Measurements from ENCODE around the gene SLC22A15. TPM values are rescaled to one million over a fixed set of nuclear protein-coding genes. Genes with fewer than 3 reads are reported as not detected.

SLC22A15 gene
- total RNA-seq, 4 donors from 2014 or later, result 7.2 to 19.9 (median 8.8) TPM

DNA sequence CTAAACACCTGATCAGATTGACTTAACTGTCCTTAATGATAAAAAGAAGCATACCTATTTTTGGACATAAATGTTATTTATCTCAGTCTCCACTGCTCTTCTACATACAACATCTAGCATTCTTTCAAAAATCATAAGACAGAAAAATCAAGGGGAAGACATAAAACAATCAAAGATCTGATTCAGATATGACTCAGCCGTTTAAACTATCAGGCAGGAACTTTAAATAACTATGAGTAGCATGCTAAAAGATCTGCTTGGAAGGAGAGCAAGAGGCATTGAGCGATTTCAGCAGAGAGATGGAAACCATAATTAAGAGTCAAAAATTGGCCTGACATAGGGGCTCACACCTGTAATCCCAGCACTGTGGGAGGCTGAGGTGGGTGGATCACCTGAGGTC, 27.2 kb upstream of the SLC22A15 start:
- WGBS, result 69% methylated on average over 2 of the region's 2 CpGs
- H3K36me3 ChIP-seq, result no peaks in the 10 kb centered on the region
- H3K27me3 ChIP-seq, result no peaks in the 10 kb centered on the region
- DNase-seq (ENCODE audit: low spot score in 2 of 2), result no peak
- H3K9me3 ChIP-seq, result no peaks in the 10 kb centered on the region
- no peak overlapping the region for H3K27ac ChIP-seq
- H3K4me3 ChIP-seq, result no peak overlapping the region
- H3K4me1 ChIP-seq, result no peaks in the 10 kb centered on the region
- no peak for TF ChIP-seq POLR2A (IDR thresholded peaks at IDR 0.05)
- TF ChIP-seq POLR2AphosphoS5 (IDR thresholded peaks at IDR 0.05), result no peak
- no peak for TF ChIP-seq EP300 (IDR thresholded peaks at IDR 0.05)
- TF ChIP-seq, protein P1, sequence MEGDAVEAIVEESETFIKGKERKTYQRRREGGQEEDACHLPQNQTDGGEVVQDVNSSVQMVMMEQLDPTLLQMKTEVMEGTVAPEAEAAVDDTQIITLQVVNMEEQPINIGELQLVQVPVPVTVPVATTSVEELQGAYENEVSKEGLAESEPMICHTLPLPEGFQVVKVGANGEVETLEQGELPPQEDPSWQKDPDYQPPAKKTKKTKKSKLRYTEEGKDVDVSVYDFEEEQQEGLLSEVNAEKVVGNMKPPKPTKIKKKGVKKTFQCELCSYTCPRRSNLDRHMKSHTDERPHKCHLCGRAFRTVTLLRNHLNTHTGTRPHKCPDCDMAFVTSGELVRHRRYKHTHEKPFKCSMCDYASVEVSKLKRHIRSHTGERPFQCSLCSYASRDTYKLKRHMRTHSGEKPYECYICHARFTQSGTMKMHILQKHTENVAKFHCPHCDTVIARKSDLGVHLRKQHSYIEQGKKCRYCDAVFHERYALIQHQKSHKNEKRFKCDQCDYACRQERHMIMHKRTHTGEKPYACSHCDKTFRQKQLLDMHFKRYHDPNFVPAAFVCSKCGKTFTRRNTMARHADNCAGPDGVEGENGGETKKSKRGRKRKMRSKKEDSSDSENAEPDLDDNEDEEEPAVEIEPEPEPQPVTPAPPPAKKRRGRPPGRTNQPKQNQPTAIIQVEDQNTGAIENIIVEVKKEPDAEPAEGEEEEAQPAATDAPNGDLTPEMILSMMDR (IDR thresholded peaks at IDR 0.05), result no peak

- H3K4me1 ChIP-seq, result no peaks in the 10 kb centered on the region
- H3K4me3 ChIP-seq, result no peak overlapping the region
- H3K9me3 ChIP-seq, result no peaks in the 10 kb centered on the region
- no peak overlapping the region for H3K27ac ChIP-seq
- no peaks in the 10 kb centered on the region for H3K36me3 ChIP-seq
- H3K27me3 ChIP-seq, result no peaks in the 10 kb centered on the region
- DNase-seq (ENCODE audit: low spot score in 2 of 2), result no peak
- TF ChIP-seq POLR2A (IDR thresholded peaks at IDR 0.05) (no peak), EP300 (IDR thresholded peaks at IDR 0.05) (no peak), POLR2AphosphoS5 (IDR thresholded peaks at IDR 0.05) (no peak)
- TF ChIP-seq, protein P1 (IDR thresholded peaks at IDR 0.05), result no peak
These were observed 24.8 kb upstream of the SLC22A15 start for GRCh38 chr1:115951560-115951959.

- no peaks in the 10 kb centered on the region for H3K27me3 ChIP-seq
- TF ChIP-seq POLR2AphosphoS5 (IDR thresholded peaks at IDR 0.05) (no peak), EP300 (IDR thresholded peaks at IDR 0.05) (no peak), POLR2A (IDR thresholded peaks at IDR 0.05) (no peak)
- TF ChIP-seq, protein P1 (IDR thresholded peaks at IDR 0.05), result no peak
- DNase-seq (ENCODE audit: low spot score in 2 of 2), result no peak
- WGBS, result 0% methylated on average over 1 of the region's 1 CpG
- H3K4me1 ChIP-seq, result no peaks in the 10 kb centered on the region
- H3K4me3 ChIP-seq, result no peak overlapping the region
- H3K27ac ChIP-seq, result no peak overlapping the region
- no peaks in the 10 kb centered on the region for H3K36me3 ChIP-seq
- no peaks in the 10 kb centered on the region for H3K9me3 ChIP-seq
These were observed 23.8 kb upstream of the SLC22A15 start for GRCh38 chr1:115952547-115952946.

DNA sequence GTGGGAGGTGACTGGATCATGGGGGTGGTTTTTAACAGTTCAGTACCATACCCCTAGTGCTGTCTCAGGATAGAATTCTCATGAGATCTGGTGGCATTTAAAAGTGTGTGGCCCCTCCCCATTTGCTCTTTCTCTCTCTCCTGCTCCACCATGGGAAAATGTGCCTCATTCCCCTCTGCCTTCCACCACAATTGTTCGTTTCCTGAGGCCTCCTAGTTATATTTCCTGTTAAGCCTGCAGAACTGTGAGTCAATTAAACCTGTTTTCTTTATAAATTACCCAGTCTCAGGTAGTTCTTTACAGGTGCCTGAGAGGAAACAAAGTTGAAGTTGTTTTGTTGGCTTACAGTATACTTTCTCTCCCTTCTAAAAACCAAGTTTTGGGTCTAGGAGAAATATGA, 23.1 kb upstream of the SLC22A15 start:
- no peak for DNase-seq (ENCODE audit: low spot score in 2 of 2)
- Histone ChIP-seq H3K9me3 (no peaks in the 10 kb centered on the region), H3K27me3 (no peaks in the 10 kb centered on the region), H3K27ac (no peak overlapping the region), H3K4me1 (no peaks in the 10 kb centered on the region), H3K4me3 (no peak overlapping the region), H3K36me3 (no peaks in the 10 kb centered on the region)
- TF ChIP-seq EP300 (IDR thresholded peaks at IDR 0.05) (no peak), POLR2A (IDR thresholded peaks at IDR 0.05) (no peak), POLR2AphosphoS5 (IDR thresholded peaks at IDR 0.05) (no peak)
- TF ChIP-seq, protein P1 (IDR thresholded peaks at IDR 0.05), result no peak
- WGBS, result 65% methylated on average over 1 of the region's 1 CpG

GRCh38 chr1:115954684-115955083, 21.6 kb upstream of the SLC22A15 start:
- no peaks in the 10 kb centered on the region for H3K4me1 ChIP-seq
- 70% methylated on average over 2 of the region's 2 CpGs for WGBS
- no peaks in the 10 kb centered on the region for H3K9me3 ChIP-seq
- H3K4me3 ChIP-seq, result no peak overlapping the region
- H3K36me3 ChIP-seq, result no peaks in the 10 kb centered on the region
- DNase-seq (ENCODE audit: low spot score in 2 of 2), result no peak
- H3K27ac ChIP-seq, result no peak overlapping the region
- no peaks in the 10 kb centered on the region for H3K27me3 ChIP-seq
- no peak for TF ChIP-seq POLR2A (IDR thresholded peaks at IDR 0.05)
- TF ChIP-seq EP300 (IDR thresholded peaks at IDR 0.05), result no peak
- no peak for TF ChIP-seq POLR2AphosphoS5 (IDR thresholded peaks at IDR 0.05)
- TF ChIP-seq, protein P1 (IDR thresholded peaks at IDR 0.05), result no peak

All from suprapubic skin (tissue), 4 donors.